Ascending aorta (tissue), 2 donors: ENCODE measurements around the gene AOPEP. TPM values are rescaled to one million over a fixed set of nuclear protein-coding genes. Genes with fewer than 3 reads are reported as not detected.
A peak's percentile ranks its signal among the peaks of the same experiment; 100 is the strongest.

Experiments
- DNase-seq, 2 donors: peaks; one replicate each; pipeline ENCODE4 v3.0.0-alpha.2; 2019; ENCODE audit warnings: low spot score in 2 of 2
- H3K27ac ChIP-seq, 2 donors: fragments of 200-600 bp; sonication (generic); one replicate each; pipeline ENCODE4 v1.5.1; 2016 to 2017; ENCODE audit warnings: mild to moderate bottlenecking in 1 of 2
- H3K27me3 ChIP-seq: fragments of 200-600 bp; sonication (generic); one replicate; pipeline ENCODE4 v1.5.1; 2017
- H3K36me3 ChIP-seq, 2 donors: fragments of 200-600 bp; sonication (generic); one replicate each; pipeline ENCODE4 v1.5.1; 2016
- H3K4me1 ChIP-seq, 2 donors: fragments of 200-600 bp; sonication (generic); one replicate each; pipeline ENCODE4 v1.5.1; 2016 to 2017; ENCODE audit warnings: mild to moderate bottlenecking in 1 of 2
- H3K4me3 ChIP-seq, 2 donors: fragments of 200-600 bp; sonication (generic); one replicate each; pipeline ENCODE4 v1.5.1; 2016 to 2017; ENCODE audit warnings: mild to moderate bottlenecking in 1 of 2
- H3K9me3 ChIP-seq, 2 donors: fragments of 200-600 bp; sonication (generic); one replicate each; pipeline ENCODE4 v1.5.1; 2016
- CTCF ChIP-seq, 3 experiments: fragments of 200-600 bp in 2 of 3; fragments of 450-650 bp in 1 of 3; sonication (generic) in 2 of 3; IDR thresholded peaks; one replicate each; pipeline ENCODE4 v1.5.1; 2016 to 2019; ENCODE audit warnings: antibody characterized with exemption in 3 of 3, mild to moderate bottlenecking in 1 of 3, moderate library complexity in 1 of 3
- intact Hi-C: fragments of 100-400 bp; cut with DNase I; formaldehyde crosslinking; loops from one replicate; pipeline ENCODE4 v1.15.1; 2023
- total RNA-seq: library from RNA; depleted of rRNA; stranded (reverse); fragments of >200 nt; gene quantifications from one replicate; pipeline ENCODE4 v1.1.0, GENCODE V29; 2016

AOPEP gene
- total RNA-seq, 1 donor from 2014 or later = 333 TPM

- H3K27me3 ChIP-seq = no peaks in the 10 kb centered on the region
- H3K9me3 ChIP-seq = no peaks in the 10 kb centered on the region
- H3K36me3 ChIP-seq = no peaks in the 10 kb centered on the region
- intact Hi-C loops = loop anchor here (1.0 to 5.0 kb wide), 6 partner anchors 39 to 459 kb away; partner anchors contain the start of gene AOPEP
- peaks cover 9 to 18% of the 10 kb centered on the region in 2 donors for H3K4me1 ChIP-seq
- TF ChIP-seq CTCF (IDR thresholded peaks at IDR 0.05) = peak; percentile 96 to 98 (median 97)
- peak; percentile 57 to 94 for DNase-seq
- peak overlapping the region; percentile 52 to 72 for H3K27ac ChIP-seq
- peak overlapping the region; percentile 51 to 62 for H3K4me3 ChIP-seq
Measured at GRCh38 chr9:95127249-95128176, 401.0 kb downstream of the AOPEP start.

- Histone ChIP-seq H3K4me3 (no peak overlapping the region), H3K4me1 (peaks cover 9 to 18% of the 10 kb centered on the region in 2 donors), H3K27ac (no peak overlapping the region), H3K27me3 (no peaks in the 10 kb centered on the region), H3K9me3 (no peaks in the 10 kb centered on the region), H3K36me3 (no peaks in the 10 kb centered on the region)
- TF ChIP-seq CTCF (IDR thresholded peaks at IDR 0.05) = no peak
- no peak for DNase-seq
- intact Hi-C loops = loop anchor here (1.0 to 5.0 kb wide), 3 partner anchors 346 to 460 kb away; partner anchors contain the start of gene AOPEP
Measured at GRCh38 chr9:95128177-95128524, 401.7 kb downstream of the AOPEP start.

- DNase-seq = peak in 1 of 2 donors; percentile 22
- H3K27ac ChIP-seq = no peak overlapping the region
- H3K4me1 ChIP-seq = peaks cover 9 to 18% of the 10 kb centered on the region in 2 donors
- H3K27me3 ChIP-seq = no peaks in the 10 kb centered on the region
- H3K4me3 ChIP-seq = no peak overlapping the region
- intact Hi-C loops = loop anchor here (5.0 kb wide), 2 partner anchors 347 to 402 kb away; partner anchors contain the start of gene AOPEP
- H3K9me3 ChIP-seq = no peaks in the 10 kb centered on the region
- TF ChIP-seq CTCF (IDR thresholded peaks at IDR 0.05) = no peak
- peaks cover 0 to 3% of the 10 kb centered on the region in 2 donors for H3K36me3 ChIP-seq
Measured at GRCh38 chr9:95129476-95130291, 403.2 kb downstream of the AOPEP start.

- intact Hi-C loops = no loop called here
- no peak for TF ChIP-seq CTCF (IDR thresholded peaks at IDR 0.05)
- Histone ChIP-seq H3K27ac (no peak overlapping the region), H3K36me3 (peaks cover 0 to 3% of the 10 kb centered on the region in 2 donors), H3K4me3 (no peak overlapping the region), H3K9me3 (no peaks in the 10 kb centered on the region), H3K4me1 (peaks cover 9 to 13% of the 10 kb centered on the region in 2 donors), H3K27me3 (no peaks in the 10 kb centered on the region)
- no peak for DNase-seq
Measured at GRCh38 chr9:95130484-95130883, 404.0 kb downstream of the AOPEP start.
